ENCODE measurements around the gene CYBB.
A peak's percentile ranks its signal among the peaks of the same experiment; 100 is the strongest.

CYBB gene
- long read RNA-seq, full-length matches to known transcripts = 41 of 54 reads
- long read RNA-seq, partial matches to known transcripts = 4 of 54 reads
- long read RNA-seq, other reads (novel, unspliced or antisense) = 9 of 54 reads

GRCh38 chrX:37779857-37780256, at the start of gene CYBB:
CYBB (plus strand) TSS chrX:37780059; CDS start chrX:37780078, 19 bp downstream.
- Histone ChIP-seq H3K27ac (replicated peaks) (peak within 1 kb of the TSS; percentile 94), H3K27me3 (ENCODE audit: insufficient read depth, poor library complexity, severe bottlenecking) (no peaks in the 10 kb centered on the region), H3K4me3 (replicated peaks; ENCODE audit: insufficient read depth, low read length) (peak within 1 kb of the TSS; percentile 42)
- DNase-seq (ENCODE audit: low read depth in 1 of 2, low spot score in 1 of 2) = peak in 1 of 2 experiments; percentile 45
- TF ChIP-seq SPI1 (IDR thresholded peaks at IDR 0.05; ENCODE audit: borderline replicate concordance, low read depth) = peak; percentile 39; the same call in 1 of the 2 replicates
- no peak for TF ChIP-seq REST (IDR thresholded peaks at IDR 0.05; ENCODE audit: insufficient replicate concordance, low read depth)

- Histone ChIP-seq H3K27me3 (ENCODE audit: insufficient read depth, poor library complexity, severe bottlenecking) (peaks cover 5% of the 10 kb centered on the region), H3K4me3 (replicated peaks; ENCODE audit: insufficient read depth, low read length) (no peak overlapping the region), H3K27ac (replicated peaks) (peak overlapping the region; percentile 80)
- TF ChIP-seq, protein P1, sequence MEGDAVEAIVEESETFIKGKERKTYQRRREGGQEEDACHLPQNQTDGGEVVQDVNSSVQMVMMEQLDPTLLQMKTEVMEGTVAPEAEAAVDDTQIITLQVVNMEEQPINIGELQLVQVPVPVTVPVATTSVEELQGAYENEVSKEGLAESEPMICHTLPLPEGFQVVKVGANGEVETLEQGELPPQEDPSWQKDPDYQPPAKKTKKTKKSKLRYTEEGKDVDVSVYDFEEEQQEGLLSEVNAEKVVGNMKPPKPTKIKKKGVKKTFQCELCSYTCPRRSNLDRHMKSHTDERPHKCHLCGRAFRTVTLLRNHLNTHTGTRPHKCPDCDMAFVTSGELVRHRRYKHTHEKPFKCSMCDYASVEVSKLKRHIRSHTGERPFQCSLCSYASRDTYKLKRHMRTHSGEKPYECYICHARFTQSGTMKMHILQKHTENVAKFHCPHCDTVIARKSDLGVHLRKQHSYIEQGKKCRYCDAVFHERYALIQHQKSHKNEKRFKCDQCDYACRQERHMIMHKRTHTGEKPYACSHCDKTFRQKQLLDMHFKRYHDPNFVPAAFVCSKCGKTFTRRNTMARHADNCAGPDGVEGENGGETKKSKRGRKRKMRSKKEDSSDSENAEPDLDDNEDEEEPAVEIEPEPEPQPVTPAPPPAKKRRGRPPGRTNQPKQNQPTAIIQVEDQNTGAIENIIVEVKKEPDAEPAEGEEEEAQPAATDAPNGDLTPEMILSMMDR (IDR thresholded peaks at IDR 0.05; ENCODE audit: insufficient read depth, low read length) = peak; percentile 45
- TF ChIP-seq SPI1 (IDR thresholded peaks at IDR 0.05; ENCODE audit: borderline replicate concordance, low read depth) = no peak
- DNase-seq (ENCODE audit: low read depth in 1 of 2, low spot score in 1 of 2) = peak; percentile 49 to 90
These were observed 34.5 kb upstream of the CYBB start for GRCh38 chrX:37745354-37745753.

- Histone ChIP-seq H3K27ac (replicated peaks) (peak overlapping the region; percentile 80), H3K4me3 (replicated peaks; ENCODE audit: insufficient read depth, low read length) (no peak overlapping the region), H3K27me3 (ENCODE audit: insufficient read depth, poor library complexity, severe bottlenecking) (peaks cover 3% of the 10 kb centered on the region)
- peak in 1 of 2 experiments; percentile 74 for DNase-seq (ENCODE audit: low read depth in 1 of 2, low spot score in 1 of 2)
- TF ChIP-seq, protein P1 (IDR thresholded peaks at IDR 0.05; ENCODE audit: insufficient read depth, low read length) = no peak
- TF ChIP-seq POLR2AphosphoS5 (IDR thresholded peaks at IDR 0.05; ENCODE audit: low read depth) = no peak
These were observed 34.0 kb upstream of the CYBB start for GRCh38 chrX:37745835-37746217.

GRCh38 chrX:37746218-37746941, 33.5 kb upstream of the CYBB start:
- DNase-seq (ENCODE audit: low read depth in 1 of 2, low spot score in 1 of 2) = peak; percentile 90 to 92
- Histone ChIP-seq H3K27ac (replicated peaks) (peak overlapping the region; percentile 80), H3K27me3 (ENCODE audit: insufficient read depth, poor library complexity, severe bottlenecking) (no peaks in the 10 kb centered on the region), H3K4me3 (replicated peaks; ENCODE audit: insufficient read depth, low read length) (no peak overlapping the region)
- TF ChIP-seq POLR2AphosphoS5 (IDR thresholded peaks at IDR 0.05; ENCODE audit: low read depth) = peak; percentile 91
- TF ChIP-seq, protein P1 (IDR thresholded peaks at IDR 0.05; ENCODE audit: insufficient read depth, low read length) = no peak
- TF ChIP-seq GABPA (IDR thresholded peaks at IDR 0.05; ENCODE audit: low read depth) = peak; percentile 55; the same call in 1 of the 2 replicates
- TF ChIP-seq SPI1 (IDR thresholded peaks at IDR 0.05; ENCODE audit: borderline replicate concordance, low read depth) = peak; percentile 36; the same call in 1 of the 2 replicates
- peak; percentile 50 for TF ChIP-seq REST (IDR thresholded peaks at IDR 0.05; ENCODE audit: insufficient replicate concordance, low read depth)
